ENCODE results near the gene CYTH2. TPM values are rescaled to one million over a fixed set of nuclear protein-coding genes. Genes with fewer than 3 reads are reported as not detected.

CYTH2 gene
- total and polyA plus RNA-seq, 2 donors: 32.0 to 42.4 TPM

- no peak for DNase-seq (ENCODE audit: low read depth in 6 of 9, low spot score in 9 of 9)
- Histone ChIP-seq H3K4me1 (ENCODE audit: control insufficient read depth in 2 of 2, insufficient read depth in 2 of 2, low read length in 2 of 2) (peaks cover 9 to 23% of the 10 kb centered on the region in 2 donors), H3K27ac (ENCODE audit: low read depth in 1 of 2, low read length in 1 of 2) (no peak overlapping the region), H3K36me3 (ENCODE audit: control insufficient read depth in 2 of 2, insufficient read depth in 2 of 2, low read length in 1 of 2) (peaks cover 51 to 59% of the 10 kb centered on the region in 2 donors), H3K27me3 (ENCODE audit: control insufficient read depth in 2 of 2, insufficient read depth in 1 of 2, low read length in 1 of 2) (peaks cover 17 to 20% of the 10 kb centered on the region in 2 donors), H3K4me3 (ENCODE audit: low read length in 2 of 2) (no peak overlapping the region), H3K9me3 (ENCODE audit: control insufficient read depth in 2 of 2, insufficient read depth in 1 of 2, low read length in 1 of 2) (peaks cover 1 to 7% of the 10 kb centered on the region in 2 donors)
- WGBS: 98% methylated on average over 4 of the region's 4 CpGs
Observed at GRCh38 chr19:48448563-48448962, 20.6 kb upstream of the CYTH2 start.

GRCh38 chr19:48450441-48450840 is 18.7 kb upstream of the CYTH2 start:
- no peak overlapping the region for H3K27ac ChIP-seq (ENCODE audit: low read depth in 1 of 2, low read length in 1 of 2)
- 97% methylated on average over 23 of the region's 23 CpGs for WGBS
- DNase-seq (ENCODE audit: low read depth in 6 of 9, low spot score in 9 of 9): no peak
- no peak overlapping the region for H3K4me3 ChIP-seq (ENCODE audit: low read length in 2 of 2)
- peaks cover 69 to 72% of the 10 kb centered on the region in 2 donors for H3K36me3 ChIP-seq (ENCODE audit: control insufficient read depth in 2 of 2, insufficient read depth in 2 of 2, low read length in 1 of 2)
- peaks cover 0 to 2% of the 10 kb centered on the region in 2 donors for H3K27me3 ChIP-seq (ENCODE audit: control insufficient read depth in 2 of 2, insufficient read depth in 1 of 2, low read length in 1 of 2)
- no peaks in the 10 kb centered on the region for H3K9me3 ChIP-seq (ENCODE audit: control insufficient read depth in 2 of 2, insufficient read depth in 1 of 2, low read length in 1 of 2)
- peaks cover 4 to 7% of the 10 kb centered on the region in 2 donors for H3K4me1 ChIP-seq (ENCODE audit: control insufficient read depth in 2 of 2, insufficient read depth in 2 of 2, low read length in 2 of 2)

GRCh38 chr19:48450863-48451262 is 18.3 kb upstream of the CYTH2 start:
- Histone ChIP-seq H3K27ac (ENCODE audit: low read depth in 1 of 2, low read length in 1 of 2) (no peak overlapping the region), H3K27me3 (ENCODE audit: control insufficient read depth in 2 of 2, insufficient read depth in 1 of 2, low read length in 1 of 2) (no peaks in the 10 kb centered on the region), H3K36me3 (ENCODE audit: control insufficient read depth in 2 of 2, insufficient read depth in 2 of 2, low read length in 1 of 2) (peaks cover 74 to 76% of the 10 kb centered on the region in 2 donors), H3K4me1 (ENCODE audit: control insufficient read depth in 2 of 2, insufficient read depth in 2 of 2, low read length in 2 of 2) (peaks cover 4 to 6% of the 10 kb centered on the region in 2 donors), H3K9me3 (ENCODE audit: control insufficient read depth in 2 of 2, insufficient read depth in 1 of 2, low read length in 1 of 2) (no peaks in the 10 kb centered on the region), H3K4me3 (ENCODE audit: low read length in 2 of 2) (no peak overlapping the region)
- 96% methylated on average over 15 of the region's 15 CpGs for WGBS
- no peak for DNase-seq (ENCODE audit: low read depth in 6 of 9, low spot score in 9 of 9)

GRCh38 chr19:48451624-48452023 is 17.5 kb upstream of the CYTH2 start:
- Histone ChIP-seq H3K27me3 (ENCODE audit: control insufficient read depth in 2 of 2, insufficient read depth in 1 of 2, low read length in 1 of 2) (no peaks in the 10 kb centered on the region), H3K27ac (ENCODE audit: low read depth in 1 of 2, low read length in 1 of 2) (no peak overlapping the region), H3K4me1 (ENCODE audit: control insufficient read depth in 2 of 2, insufficient read depth in 2 of 2, low read length in 2 of 2) (peaks cover under 1 to 1% of the 10 kb centered on the region in 2 donors), H3K36me3 (ENCODE audit: control insufficient read depth in 2 of 2, insufficient read depth in 2 of 2, low read length in 1 of 2) (peaks cover 81 to 83% of the 10 kb centered on the region in 2 donors), H3K9me3 (ENCODE audit: control insufficient read depth in 2 of 2, insufficient read depth in 1 of 2, low read length in 1 of 2) (no peaks in the 10 kb centered on the region), H3K4me3 (ENCODE audit: low read length in 2 of 2) (no peak overlapping the region)
- DNase-seq (ENCODE audit: low read depth in 6 of 9, low spot score in 9 of 9): no peak
- 98% methylated on average over 12 of the region's 12 CpGs for WGBS

GRCh38 chr19:48452289-48453190 is 16.6 kb upstream of the CYTH2 start:
- Histone ChIP-seq H3K4me3 (ENCODE audit: low read length in 2 of 2) (no peak overlapping the region), H3K9me3 (ENCODE audit: control insufficient read depth in 2 of 2, insufficient read depth in 1 of 2, low read length in 1 of 2) (no peaks in the 10 kb centered on the region), H3K27ac (ENCODE audit: low read depth in 1 of 2, low read length in 1 of 2) (no peak overlapping the region), H3K27me3 (ENCODE audit: control insufficient read depth in 2 of 2, insufficient read depth in 1 of 2, low read length in 1 of 2) (no peaks in the 10 kb centered on the region), H3K4me1 (ENCODE audit: control insufficient read depth in 2 of 2, insufficient read depth in 2 of 2, low read length in 2 of 2) (no peaks in the 10 kb centered on the region), H3K36me3 (ENCODE audit: control insufficient read depth in 2 of 2, insufficient read depth in 2 of 2, low read length in 1 of 2) (peaks cover 83 to 84% of the 10 kb centered on the region in 2 donors)
- 98% methylated on average over 33 of the region's 33 CpGs for WGBS
- DNase-seq (ENCODE audit: low read depth in 6 of 9, low spot score in 9 of 9): no peak

- H3K27me3 ChIP-seq (ENCODE audit: control insufficient read depth in 2 of 2, insufficient read depth in 1 of 2, low read length in 1 of 2): no peaks in the 10 kb centered on the region
- 99% methylated on average over 22 of the region's 22 CpGs for WGBS
- no peak overlapping the region for H3K27ac ChIP-seq (ENCODE audit: low read depth in 1 of 2, low read length in 1 of 2)
- no peak overlapping the region for H3K4me3 ChIP-seq (ENCODE audit: low read length in 2 of 2)
- H3K9me3 ChIP-seq (ENCODE audit: control insufficient read depth in 2 of 2, insufficient read depth in 1 of 2, low read length in 1 of 2): no peaks in the 10 kb centered on the region
- no peaks in the 10 kb centered on the region for H3K4me1 ChIP-seq (ENCODE audit: control insufficient read depth in 2 of 2, insufficient read depth in 2 of 2, low read length in 2 of 2)
- H3K36me3 ChIP-seq (ENCODE audit: control insufficient read depth in 2 of 2, insufficient read depth in 2 of 2, low read length in 1 of 2): peaks cover 68 to 74% of the 10 kb centered on the region in 2 donors
- DNase-seq (ENCODE audit: low read depth in 6 of 9, low spot score in 9 of 9): no peak
Observed at GRCh38 chr19:48454150-48454730, 14.9 kb upstream of the CYTH2 start.

- 95% methylated on average over 16 of the region's 16 CpGs for WGBS
- DNase-seq (ENCODE audit: low read depth in 6 of 9, low spot score in 9 of 9): no peak
- Histone ChIP-seq H3K9me3 (ENCODE audit: control insufficient read depth in 2 of 2, insufficient read depth in 1 of 2, low read length in 1 of 2) (no peaks in the 10 kb centered on the region), H3K4me1 (ENCODE audit: control insufficient read depth in 2 of 2, insufficient read depth in 2 of 2, low read length in 2 of 2) (no peaks in the 10 kb centered on the region), H3K4me3 (ENCODE audit: low read length in 2 of 2) (no peak within 1 kb of the TSS), H3K27ac (ENCODE audit: low read depth in 1 of 2, low read length in 1 of 2) (no peak within 1 kb of the TSS), H3K36me3 (ENCODE audit: control insufficient read depth in 2 of 2, insufficient read depth in 2 of 2, low read length in 1 of 2) (peaks cover 60 to 63% of the 10 kb centered on the region in 2 donors), H3K27me3 (ENCODE audit: control insufficient read depth in 2 of 2, insufficient read depth in 1 of 2, low read length in 1 of 2) (no peaks in the 10 kb centered on the region)
Observed at GRCh38 chr19:48455171-48455907, 13.8 kb upstream of the CYTH2 start, which contains the start of gene KCNJ14. Gene KCNJ14, plus strand, starts transcription at chr19:48455574. Its CDS starts 6,151 bp downstream, at chr19:48461725.

- Histone ChIP-seq H3K27me3 (ENCODE audit: control insufficient read depth in 2 of 2, insufficient read depth in 1 of 2, low read length in 1 of 2) (no peaks in the 10 kb centered on the region), H3K27ac (ENCODE audit: low read depth in 1 of 2, low read length in 1 of 2) (no peak overlapping the region), H3K9me3 (ENCODE audit: control insufficient read depth in 2 of 2, insufficient read depth in 1 of 2, low read length in 1 of 2) (no peaks in the 10 kb centered on the region), H3K4me3 (ENCODE audit: low read length in 2 of 2) (no peak overlapping the region), H3K4me1 (ENCODE audit: control insufficient read depth in 2 of 2, insufficient read depth in 2 of 2, low read length in 2 of 2) (no peaks in the 10 kb centered on the region), H3K36me3 (ENCODE audit: control insufficient read depth in 2 of 2, insufficient read depth in 2 of 2, low read length in 1 of 2) (peaks cover 53 to 56% of the 10 kb centered on the region in 2 donors)
- no peak for DNase-seq (ENCODE audit: low read depth in 6 of 9, low spot score in 9 of 9)
- 93% methylated on average over 11 of the region's 11 CpGs for WGBS
Observed at GRCh38 chr19:48455908-48456562, 13.1 kb upstream of the CYTH2 start.

All from thymus (tissue), 11 donors.